HG03442 (cell line): ENCODE results near the gene MRPL40.
"Not testable (repeated sequence)": the region's sequence is repeated elsewhere in the genome, so short reads cannot be mapped to it uniquely, and the experiment has no call there.

Source experiments
- ATAC-seq: cut with Tn5 transposase; IDR thresholded peaks from one replicate; pipeline ENCODE4 v1.9.1; 2021; ENCODE audit warnings: mild to moderate bottlenecking, moderate library complexity; ENCODE audit not compliant: unreplicated experiment

The MRPL40 gene

DNA sequence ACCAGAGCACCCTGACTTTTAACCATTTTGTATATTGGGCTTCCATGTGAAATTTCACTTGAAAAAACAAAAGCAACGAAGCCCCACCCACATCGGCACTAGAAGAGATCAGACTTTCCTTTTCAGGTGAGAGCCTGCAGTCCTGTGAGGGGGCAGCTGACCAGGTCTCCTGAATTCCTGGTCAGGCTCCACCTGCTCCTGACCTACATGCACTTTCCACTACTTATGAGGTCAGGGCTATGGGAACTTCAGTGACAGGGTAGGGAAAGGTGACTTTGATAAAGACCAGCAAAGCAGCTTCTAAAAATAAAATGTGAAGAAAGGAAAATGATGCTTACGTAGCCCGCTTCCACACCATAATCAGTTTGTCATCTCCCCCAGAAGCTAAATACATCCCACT, 25.5 kb upstream of the MRPL40 start:
- no peak for ATAC-seq

- no peak for ATAC-seq
Measured at GRCh38 chr22:19407649-19408606, 24.4 kb upstream of the MRPL40 start.

DNA sequence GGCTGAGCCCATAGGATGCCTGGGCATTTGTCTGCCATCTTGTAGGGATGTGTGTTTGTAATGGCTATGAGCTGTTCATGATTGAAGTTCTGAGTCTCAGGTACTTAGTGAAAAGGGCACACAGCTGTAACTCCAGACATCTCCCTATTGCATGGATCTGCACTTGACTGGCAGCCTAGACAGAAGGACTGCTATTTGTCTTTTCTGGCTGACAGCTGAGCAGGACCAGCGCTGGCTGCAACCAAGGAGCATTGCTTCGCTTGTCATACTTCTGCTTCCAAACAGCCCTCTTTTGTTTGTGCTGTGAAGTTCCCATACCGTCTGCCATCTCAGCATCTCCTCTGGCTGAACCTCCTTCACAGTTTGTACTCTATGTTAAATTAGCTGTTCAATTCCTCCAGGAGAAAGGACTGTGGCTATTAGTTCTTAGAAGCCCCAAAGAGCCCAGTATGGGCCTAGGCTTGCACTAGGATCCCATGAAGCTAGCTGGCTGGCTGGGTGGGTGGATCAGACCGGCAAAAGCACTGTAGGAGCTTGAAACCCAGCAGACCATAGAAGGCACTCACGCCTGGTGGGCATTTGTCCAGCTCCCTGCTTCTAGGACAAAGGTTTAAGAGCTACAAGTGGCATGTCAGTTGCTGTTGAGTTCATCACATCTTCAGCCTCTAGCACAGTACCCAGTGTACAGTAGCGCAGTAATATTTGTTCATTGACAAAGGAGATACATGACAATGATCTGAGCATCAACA, 21.2 kb upstream of the MRPL40 start:
- ATAC-seq: no peak

DNA sequence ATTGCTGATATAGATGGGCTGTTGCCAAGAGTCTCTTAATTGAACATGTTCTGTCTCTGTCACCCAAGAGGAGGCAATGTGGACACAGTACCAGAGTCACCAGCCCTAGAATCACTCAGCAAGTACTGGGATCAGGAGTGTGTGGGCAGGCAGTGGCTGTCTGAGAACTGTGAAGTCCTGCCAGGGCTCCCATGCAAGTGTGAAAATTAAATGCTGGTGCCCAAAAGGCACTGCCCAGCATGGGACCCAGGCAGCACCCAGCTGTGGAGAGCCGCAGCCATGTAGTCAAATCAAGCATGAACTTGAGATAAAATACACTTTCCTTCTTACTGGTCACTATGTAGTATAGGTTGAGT, 20.7 kb upstream of the MRPL40 start:
- ATAC-seq: no peak

- ATAC-seq: no peak
Measured at GRCh38 chr22:19412478-19412877, 19.9 kb upstream of the MRPL40 start.

DNA sequence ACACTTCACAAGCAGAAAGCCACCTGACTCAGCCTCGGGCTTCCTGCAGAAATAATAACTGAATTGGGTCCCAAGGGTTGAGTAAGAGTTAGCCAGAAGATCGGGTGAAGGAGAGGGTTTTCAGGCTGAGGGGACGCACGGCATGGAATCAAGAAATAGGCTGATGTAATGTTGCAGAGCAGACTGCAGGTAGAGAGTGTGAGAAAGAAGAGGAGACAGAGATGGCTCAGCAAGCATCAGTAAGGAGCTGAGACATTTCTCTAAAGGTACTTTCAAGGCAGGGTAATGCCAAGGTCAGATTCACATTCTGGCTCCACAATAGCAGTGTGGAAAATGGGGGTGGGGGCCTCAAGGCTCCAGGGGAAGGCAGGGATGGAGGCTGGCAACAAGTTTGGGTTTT, 19.4 kb upstream of the MRPL40 start:
- ATAC-seq: no peak

DNA sequence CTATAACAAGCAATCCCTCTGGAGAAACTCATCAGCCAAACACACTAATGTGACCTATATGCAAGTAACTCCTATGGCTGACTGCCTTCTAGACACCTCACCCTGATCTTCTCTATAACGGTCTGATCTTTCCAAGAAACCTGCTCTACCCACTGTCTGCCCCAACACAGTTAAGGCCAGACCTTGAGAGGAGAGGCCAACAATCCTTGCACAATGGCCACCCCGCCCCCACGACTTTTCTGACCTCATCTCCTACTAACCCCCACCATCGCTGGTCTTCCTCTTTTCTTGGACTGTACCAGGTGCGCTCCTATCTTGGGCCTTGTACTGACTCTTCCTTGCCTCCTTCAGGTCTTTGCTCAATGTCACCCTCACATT, 13.3 kb upstream of the MRPL40 start:
- no peak for ATAC-seq

GRCh38 chr22:19419464-19420178, 12.7 kb upstream of the MRPL40 start:
- no peak for ATAC-seq

DNA sequence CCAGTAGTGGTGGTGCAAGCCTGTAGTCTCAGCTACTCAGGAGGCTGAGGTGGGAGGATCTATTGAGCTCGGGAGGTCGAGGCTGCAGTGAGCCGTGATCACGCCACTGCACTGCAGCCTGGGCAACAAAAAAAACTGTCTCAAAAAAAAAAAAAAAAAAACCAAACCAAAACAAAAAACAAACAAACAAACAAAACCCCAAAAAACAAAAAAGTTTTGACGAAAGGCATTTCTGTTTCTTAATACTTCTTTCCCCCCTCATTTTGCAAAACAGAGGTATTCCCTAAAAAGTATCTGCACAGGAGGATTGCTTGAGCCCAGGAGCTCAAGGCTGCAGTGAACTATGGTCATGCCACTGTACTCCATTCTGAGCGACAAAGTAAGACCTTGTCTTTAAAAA, 12.0 kb upstream of the MRPL40 start:
- ATAC-seq: no peak

DNA sequence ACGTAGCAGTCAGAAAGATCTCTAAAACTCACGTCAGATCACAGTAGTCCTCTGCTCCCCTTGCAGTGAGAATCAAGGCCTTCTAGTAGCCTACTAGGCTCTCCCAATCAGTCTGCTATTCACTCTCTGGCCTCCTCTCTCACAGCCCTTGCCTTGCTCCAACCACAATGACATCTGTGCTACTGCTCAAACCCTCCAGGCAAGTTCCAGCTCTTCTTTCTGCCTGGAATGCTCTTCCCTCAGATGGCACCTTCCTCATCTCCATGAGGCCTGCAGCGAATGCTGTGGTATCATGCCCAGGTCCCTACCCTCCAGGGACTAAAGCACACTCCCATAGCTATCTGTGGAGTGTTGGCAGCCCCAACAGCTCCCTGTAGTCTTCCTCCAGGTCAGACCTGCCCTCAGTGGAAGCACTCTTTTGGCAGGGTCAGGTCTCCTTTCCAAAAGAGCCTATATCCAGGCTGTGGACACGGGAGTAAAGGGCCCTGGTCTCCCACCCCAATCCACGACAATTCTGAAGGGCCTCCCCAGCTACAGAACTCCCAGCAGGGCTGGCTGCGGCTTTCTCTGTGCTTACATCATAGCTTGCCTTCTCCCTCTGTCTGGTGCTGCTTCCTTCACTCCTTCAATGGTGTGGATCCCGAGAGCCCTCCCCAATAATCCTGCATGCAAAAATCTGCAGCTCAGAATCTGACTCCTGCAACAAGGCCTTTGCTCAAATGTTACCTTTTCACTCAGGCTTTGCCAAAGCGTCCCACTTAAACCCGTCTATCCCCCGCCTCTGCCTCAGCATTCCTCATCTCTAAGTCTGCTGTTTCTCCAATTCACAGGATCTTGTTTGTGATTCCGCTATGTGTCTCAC, 9.7 kb upstream of the MRPL40 start:
- no peak for ATAC-seq

- no peak for ATAC-seq
Measured at GRCh38 chr22:19424186-19424500, 8.2 kb upstream of the MRPL40 start.

GRCh38 chr22:19429950-19430889, 2.1 kb upstream of the MRPL40 start:
- no peak for ATAC-seq

DNA sequence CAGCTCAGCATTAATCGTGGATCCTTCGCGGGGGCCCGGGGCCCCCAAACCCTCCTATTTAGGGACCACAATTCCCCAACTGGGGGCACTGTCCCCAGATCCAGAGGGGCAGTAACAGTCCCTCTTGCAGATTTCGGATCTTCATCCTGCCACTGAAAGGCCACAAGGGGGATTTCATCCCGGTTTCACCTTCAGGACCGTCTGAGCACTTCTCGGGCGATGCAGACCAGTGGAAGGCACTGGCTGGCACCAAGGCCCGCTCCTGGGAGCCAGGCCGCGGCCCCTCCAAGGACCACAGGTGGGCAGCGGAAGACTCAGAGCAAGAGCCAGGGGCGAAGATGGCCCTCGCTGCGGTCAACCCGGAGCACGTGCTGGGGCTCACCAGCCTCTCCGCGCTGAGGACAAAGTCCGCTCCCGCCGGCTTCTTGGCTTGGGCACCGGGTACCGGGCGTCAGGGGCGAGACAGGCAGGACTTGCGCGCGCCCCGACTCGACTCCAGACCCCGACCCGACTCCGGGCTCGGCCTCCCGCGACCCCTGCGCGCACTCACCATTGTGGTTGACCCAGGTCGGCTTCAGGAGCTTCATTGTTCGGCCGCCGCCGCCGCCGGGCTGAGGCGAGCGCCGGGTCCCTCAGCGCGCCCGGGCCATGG, 1.3 kb upstream of the MRPL40 start:
- ATAC-seq: peak; percentile 8

DNA sequence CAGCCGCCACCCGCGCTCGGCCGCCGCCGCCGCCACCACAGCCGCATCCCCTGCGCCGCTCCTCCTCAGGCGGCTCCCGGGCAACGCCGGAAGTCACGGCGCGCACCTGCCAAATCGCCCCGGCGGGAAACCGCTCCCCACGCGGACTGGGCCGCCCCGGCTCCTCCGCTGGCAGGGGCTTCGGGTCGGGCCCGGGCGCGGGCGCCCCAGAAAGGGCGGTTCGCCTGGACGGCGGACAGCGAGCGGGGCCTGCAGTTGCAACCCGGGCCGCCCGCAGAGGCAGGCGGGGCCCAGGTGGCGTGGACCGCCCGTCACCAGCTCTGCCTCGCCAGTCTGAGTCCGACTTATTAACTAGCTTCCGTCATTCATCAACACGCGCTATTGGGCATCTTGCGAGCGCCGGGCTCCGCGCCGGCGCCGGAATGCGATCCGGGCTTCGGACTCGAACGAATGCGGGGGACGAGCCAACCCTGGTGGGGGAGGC, 654 bp upstream of the MRPL40 start, which contains the start of gene HIRA:
TSS of gene HIRA (minus strand) at position 85 of the 484 bp plus-strand sequence. CDS start 257 bp downstream, outside the sequence.
- ATAC-seq: peak; percentile 58

GRCh38 chr22:19434401-19434800, 2.1 kb downstream of the MRPL40 start:
- ATAC-seq: no peak

DNA sequence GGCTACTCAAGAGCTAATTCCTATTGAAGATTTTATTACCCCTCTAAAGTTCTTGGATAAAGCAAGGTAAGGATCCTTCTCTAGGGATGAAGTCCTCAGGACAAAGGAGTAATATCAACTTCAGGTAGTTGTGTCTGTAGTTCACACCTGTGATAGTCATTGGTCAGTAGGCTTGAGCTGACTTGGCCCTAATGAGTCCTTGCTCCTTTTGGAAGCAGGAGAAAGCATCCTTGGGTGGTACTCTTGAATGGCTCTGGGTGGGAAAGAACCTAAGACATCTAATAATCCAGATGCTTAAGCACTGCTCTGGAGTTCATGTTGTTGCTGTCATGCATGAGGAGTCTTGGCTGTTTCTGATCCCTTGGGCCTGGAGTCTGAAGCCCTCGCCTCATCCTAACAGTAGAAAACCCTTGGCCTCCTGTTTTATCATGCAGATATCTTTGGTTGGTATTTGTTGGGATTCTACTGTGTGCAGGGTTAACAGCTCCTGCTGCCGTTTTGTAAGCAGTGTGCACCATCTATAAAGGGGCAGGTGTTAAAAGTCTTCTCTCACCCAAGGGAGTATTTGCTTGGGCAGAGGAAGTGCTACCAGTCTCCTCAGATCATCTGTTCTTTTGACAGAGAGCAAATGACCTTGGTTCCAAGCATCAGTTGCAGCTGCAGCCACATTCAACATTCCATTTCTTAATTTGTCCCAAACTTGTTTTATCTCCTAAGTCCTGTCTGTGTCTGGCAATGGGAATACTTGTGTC, 2.7 kb downstream of the MRPL40 start:
- ATAC-seq: no peak

- ATAC-seq: not testable (repeated sequence)
Measured at GRCh38 chr22:19436444-19437161, 4.3 kb downstream of the MRPL40 start.
